Measurements from ENCODE around the gene DCDC2.

DNA sequence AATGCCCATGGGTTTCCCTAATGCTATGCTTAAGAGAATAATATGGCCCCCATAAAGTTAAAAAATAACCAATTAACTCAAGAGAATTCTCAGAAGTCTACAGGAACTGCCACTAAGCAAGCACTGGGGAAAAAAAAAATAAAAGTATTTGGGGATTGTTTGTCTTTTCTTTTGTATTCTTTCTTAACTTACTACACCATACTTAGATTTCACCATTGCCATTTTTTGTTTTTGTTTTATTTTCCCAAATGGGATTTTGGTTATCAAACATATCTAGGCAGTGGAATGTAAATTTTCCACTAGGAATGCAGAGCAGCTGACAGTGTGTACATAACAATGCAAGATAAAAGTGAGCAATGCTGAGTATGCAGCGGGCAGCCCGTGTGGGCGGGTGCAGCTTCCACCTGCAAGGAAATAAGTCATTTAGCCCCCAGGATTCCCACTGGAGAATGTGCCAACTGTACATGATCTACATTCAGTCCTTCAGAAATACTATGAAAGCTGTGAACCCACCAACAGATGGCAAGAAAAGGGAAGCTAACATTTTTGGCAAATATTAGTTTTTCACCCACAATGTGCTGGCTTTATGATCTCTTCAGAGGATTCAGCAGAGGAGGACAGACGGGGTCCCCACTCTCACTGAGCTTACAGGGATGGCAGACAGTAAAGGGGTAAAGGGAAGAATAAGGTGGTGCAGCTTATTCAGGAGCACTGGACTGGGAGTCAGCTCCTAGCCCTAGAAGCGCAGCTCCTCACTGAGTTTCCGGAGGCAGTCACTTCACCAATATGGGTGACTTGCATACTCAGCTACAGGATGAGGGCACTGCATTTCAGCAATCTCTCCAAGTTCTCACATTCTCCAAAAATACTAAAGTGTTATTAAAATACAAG, 44.4 kb downstream of the DCDC2 start:
- TF ChIP-seq EZH2 (IDR thresholded peaks at IDR 0.05; ENCODE audit: low read depth): no peak
- TF ChIP-seq, protein P1, sequence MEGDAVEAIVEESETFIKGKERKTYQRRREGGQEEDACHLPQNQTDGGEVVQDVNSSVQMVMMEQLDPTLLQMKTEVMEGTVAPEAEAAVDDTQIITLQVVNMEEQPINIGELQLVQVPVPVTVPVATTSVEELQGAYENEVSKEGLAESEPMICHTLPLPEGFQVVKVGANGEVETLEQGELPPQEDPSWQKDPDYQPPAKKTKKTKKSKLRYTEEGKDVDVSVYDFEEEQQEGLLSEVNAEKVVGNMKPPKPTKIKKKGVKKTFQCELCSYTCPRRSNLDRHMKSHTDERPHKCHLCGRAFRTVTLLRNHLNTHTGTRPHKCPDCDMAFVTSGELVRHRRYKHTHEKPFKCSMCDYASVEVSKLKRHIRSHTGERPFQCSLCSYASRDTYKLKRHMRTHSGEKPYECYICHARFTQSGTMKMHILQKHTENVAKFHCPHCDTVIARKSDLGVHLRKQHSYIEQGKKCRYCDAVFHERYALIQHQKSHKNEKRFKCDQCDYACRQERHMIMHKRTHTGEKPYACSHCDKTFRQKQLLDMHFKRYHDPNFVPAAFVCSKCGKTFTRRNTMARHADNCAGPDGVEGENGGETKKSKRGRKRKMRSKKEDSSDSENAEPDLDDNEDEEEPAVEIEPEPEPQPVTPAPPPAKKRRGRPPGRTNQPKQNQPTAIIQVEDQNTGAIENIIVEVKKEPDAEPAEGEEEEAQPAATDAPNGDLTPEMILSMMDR (conservative IDR thresholded peaks at IDR 0.05): no peak
